HEK293T (cell line): Measurements from ENCODE around the gene CBLN4.

Source experiments
- ARNT ChIP-seq: fragments of 450-650 bp; IDR thresholded peaks from 2 replicates; pipeline ENCODE4 v1.6.1; 2017; ENCODE audit warnings: mild to moderate bottlenecking
- BHLHE40 ChIP-seq: fragments of 450-650 bp; IDR thresholded peaks from 2 replicates; pipeline ENCODE4 v1.6.1; 2016; ENCODE audit warnings: mild to moderate bottlenecking, moderate library complexity, borderline replicate concordance
- ELF4 ChIP-seq: fragments of 450-650 bp; IDR thresholded peaks from 2 replicates; pipeline ENCODE4 v1.6.1; 2017; ENCODE audit warnings: antibody characterized with exemption
- FOXA1 ChIP-seq: fragments of 450-650 bp; IDR thresholded peaks from 2 replicates; pipeline ENCODE4 v1.6.1; 2016; ENCODE audit warnings: mild to moderate bottlenecking
- FOXK2 ChIP-seq: fragments of 450-650 bp; IDR thresholded peaks from 2 replicates; pipeline ENCODE4 v1.6.1; 2016; ENCODE audit warnings: mild to moderate bottlenecking
- FOXM1 ChIP-seq: fragments of 450-650 bp; IDR thresholded peaks from 2 replicates; pipeline ENCODE4 v1.6.1; 2017; ENCODE audit warnings: mild to moderate bottlenecking, borderline replicate concordance
- HDGF ChIP-seq: fragments of 450-650 bp; IDR thresholded peaks from 2 replicates; pipeline ENCODE4 v1.6.1; 2017; ENCODE audit warnings: antibody characterized with exemption, borderline replicate concordance
- LEF1 ChIP-seq: fragments of 450-650 bp; IDR thresholded peaks from 2 replicates; pipeline ENCODE4 v1.6.1; 2017; ENCODE audit warnings: mild to moderate bottlenecking, borderline replicate concordance
- SP1 ChIP-seq: fragments of 450-650 bp; IDR thresholded peaks from 2 replicates; pipeline ENCODE4 v1.6.1; 2017
- SUZ12 ChIP-seq: fragments of 450-650 bp; IDR thresholded peaks from 2 replicates; pipeline ENCODE4 v1.6.1; 2016; ENCODE audit warnings: mild to moderate bottlenecking
- ZNF384 ChIP-seq: fragments of 450-650 bp; IDR thresholded peaks from 2 replicates; pipeline ENCODE4 v1.6.1; 2016

GRCh38 chr20:56018716-56019115, 13.4 kb upstream of the CBLN4 start:
- TF ChIP-seq BHLHE40: no peak
- no peak for TF ChIP-seq FOXM1
- no peak for TF ChIP-seq ARNT
- no peak for TF ChIP-seq FOXA1
- no peak for TF ChIP-seq SP1
- TF ChIP-seq HDGF: no peak
- no peak for TF ChIP-seq LEF1
- no peak for TF ChIP-seq ELF4
- no peak for TF ChIP-seq SUZ12
- no peak for TF ChIP-seq ZNF384
- TF ChIP-seq FOXK2: no peak
